SK-N-MC (cell line): ENCODE measurements around the gene UBE3C.

Source experiments
- DNase-seq: peaks from one replicate; pipeline ENCODE4 v3.0.0-alpha.2; 2011; ENCODE audit warnings: low read depth, low spot score
- H3K27ac ChIP-seq: fragments of 200-600 bp; sonication (generic); 2 replicates; pipeline ENCODE4 v1.5.1; 2016; ENCODE audit warnings: mixed run types
- H3K36me3 ChIP-seq: fragments of 200-600 bp; sonication (generic); 2 replicates; pipeline ENCODE4 v1.6.1; 2017; ENCODE audit warnings: antibody characterized with exemption, low read length, mixed read lengths; ENCODE audit not compliant: insufficient read depth
- H3K4me3 ChIP-seq: fragments of 200-600 bp; sonication (generic); 2 replicates; pipeline ENCODE4 v1.5.1; 2016
- H3K9ac ChIP-seq: fragments of 200-600 bp; sonication (generic); 2 replicates; pipeline ENCODE4 v1.8.0; 2017; ENCODE audit warnings: mixed run types, mixed read lengths; ENCODE audit not compliant: insufficient read length
- H3K9me3 ChIP-seq: fragments of 200-600 bp; sonication (generic); 2 replicates; pipeline ENCODE4 v1.6.1; 2017; ENCODE audit warnings: low read depth, mild to moderate bottlenecking, antibody characterized with exemption, low read length, moderate library complexity, mixed read lengths
- EZH2 ChIP-seq: fragments of 200-600 bp; sonication (generic); IDR thresholded peaks from one replicate; pipeline ENCODE4 v1.6.1; 2017; ENCODE audit warnings: antibody characterized with exemption
- FOXP2 ChIP-seq: optimal IDR thresholded peaks from 2 replicates; pipeline ENCODE3; 2011; ENCODE audit warnings: mild to moderate bottlenecking, moderate library complexity; ENCODE audit not compliant: insufficient read depth; ENCODE audit errors: extremely low read length, control extremely low read depth
- POLR2AphosphoS5 ChIP-seq: IDR thresholded peaks from 2 replicates; pipeline ENCODE4 v1.6.1; 2012; ENCODE audit warnings: mild to moderate bottlenecking, low read depth, low read length, borderline replicate concordance

Gene UBE3C

GRCh38 chr7:157138101-157138423 lies 664 bp upstream of the UBE3C start:
- Histone ChIP-seq H3K36me3 (peaks cover 22% of the 10 kb centered on the region), H3K27ac (peak overlapping the region; percentile 93), H3K9ac (peak overlapping the region; percentile 67), H3K4me3 (peak overlapping the region; percentile 79), H3K9me3 (no peaks in the 10 kb centered on the region)
- TF ChIP-seq EZH2 (no peak), FOXP2 (peak; percentile 90)
- DNase-seq: no peak

- H3K4me3 ChIP-seq: peak overlapping the region; percentile 97
- H3K27ac ChIP-seq: peak overlapping the region; percentile 81
- peak overlapping the region; percentile 98 for H3K9ac ChIP-seq
- no peaks in the 10 kb centered on the region for H3K9me3 ChIP-seq
- DNase-seq: no peak
- TF ChIP-seq EZH2 (no peak), FOXP2 (no peak), POLR2AphosphoS5 (no peak; the same call in 1 of the 2 replicates)
- H3K36me3 ChIP-seq: peaks cover 32% of the 10 kb centered on the region
Observed at GRCh38 chr7:157139111-157139809, 534 bp downstream of the UBE3C start.

GRCh38 chr7:157139810-157140510 lies 1.2 kb downstream of the UBE3C start:
- Histone ChIP-seq H3K36me3 (peaks cover 38% of the 10 kb centered on the region), H3K4me3 (peak overlapping the region; percentile 97), H3K27ac (peak overlapping the region; percentile 81), H3K9ac (peak overlapping the region; percentile 98), H3K9me3 (no peaks in the 10 kb centered on the region)
- DNase-seq: no peak
- TF ChIP-seq EZH2 (no peak), FOXP2 (no peak), POLR2AphosphoS5 (no peak; the same call in 1 of the 2 replicates)

- H3K27ac ChIP-seq: no peak overlapping the region
- no peak for DNase-seq
- H3K9me3 ChIP-seq: no peaks in the 10 kb centered on the region
- peak overlapping the region; percentile 98 for H3K9ac ChIP-seq
- H3K36me3 ChIP-seq: peaks cover 38% of the 10 kb centered on the region
- TF ChIP-seq FOXP2: no peak
- TF ChIP-seq EZH2: no peak
- TF ChIP-seq POLR2AphosphoS5: no peak
- H3K4me3 ChIP-seq: peak overlapping the region; percentile 97
Observed at GRCh38 chr7:157140511-157140905, 1.8 kb downstream of the UBE3C start.

- H3K9me3 ChIP-seq: no peaks in the 10 kb centered on the region
- peaks cover 38% of the 10 kb centered on the region for H3K36me3 ChIP-seq
- DNase-seq: no peak
- H3K9ac ChIP-seq: no peak overlapping the region
- TF ChIP-seq FOXP2 (no peak), POLR2AphosphoS5 (no peak), EZH2 (no peak)
- no peak overlapping the region for H3K27ac ChIP-seq
- no peak overlapping the region for H3K4me3 ChIP-seq
Observed at GRCh38 chr7:157141525-157142060, 2.9 kb downstream of the UBE3C start.

- DNase-seq: no peak
- Histone ChIP-seq H3K9me3 (no peaks in the 10 kb centered on the region), H3K27ac (no peak overlapping the region), H3K9ac (no peak overlapping the region), H3K4me3 (no peak overlapping the region), H3K36me3 (peaks cover 38% of the 10 kb centered on the region)
- TF ChIP-seq POLR2AphosphoS5: no peak
- no peak for TF ChIP-seq FOXP2
- no peak for TF ChIP-seq EZH2
Observed at GRCh38 chr7:157143788-157144187, 5.1 kb downstream of the UBE3C start.

GRCh38 chr7:157149317-157149716 lies 10.6 kb downstream of the UBE3C start:
- TF ChIP-seq POLR2AphosphoS5 (no peak), EZH2 (no peak), FOXP2 (no peak)
- no peak overlapping the region for H3K27ac ChIP-seq
- no peak overlapping the region for H3K4me3 ChIP-seq
- no peak overlapping the region for H3K9ac ChIP-seq
- no peak for DNase-seq
- H3K36me3 ChIP-seq: peaks cover 15% of the 10 kb centered on the region
- no peaks in the 10 kb centered on the region for H3K9me3 ChIP-seq

- Histone ChIP-seq H3K36me3 (peaks cover 10% of the 10 kb centered on the region), H3K9me3 (no peaks in the 10 kb centered on the region), H3K27ac (no peak overlapping the region), H3K4me3 (no peak overlapping the region), H3K9ac (no peak overlapping the region)
- TF ChIP-seq POLR2AphosphoS5: no peak
- DNase-seq: no peak
Observed at GRCh38 chr7:157150882-157151281, 12.2 kb downstream of the UBE3C start.
